Activated CD4-positive, alpha-beta T cell treated with anti-CD3 and anti-CD28 coated beads, Interleukin-2, amount 50 U/mL, for 48 hours (primary cell): ENCODE measurements around the gene KLHL25.

Experiments
- DNase-seq, 2 experiments: peaks; one replicate each; pipeline ENCODE4 v3.0.0-alpha.2; 2020

Gene KLHL25

GRCh38 chr15:85744579-85744978, 50.1 kb downstream of the KLHL25 start:
- DNase-seq: no peak

GRCh38 chr15:85743392-85744055, 51.2 kb downstream of the KLHL25 start:
- no peak for DNase-seq

GRCh38 chr15:85742186-85742821, 52.4 kb downstream of the KLHL25 start:
- DNase-seq: no peak

GRCh38 chr15:85741662-85742061, 53.1 kb downstream of the KLHL25 start:
- DNase-seq: no peak

- no peak for DNase-seq
Measured at GRCh38 chr15:85741021-85741421, 53.7 kb downstream of the KLHL25 start.

- DNase-seq: no peak
Measured at GRCh38 chr15:85737061-85737460, 57.7 kb downstream of the KLHL25 start.

- no peak for DNase-seq
Measured at GRCh38 chr15:85733416-85733815, 61.3 kb downstream of the KLHL25 start.

GRCh38 chr15:85730001-85730820, 64.5 kb downstream of the KLHL25 start:
- DNase-seq: peak in 1 of 2 experiments; percentile 42

- DNase-seq: no peak
Measured at GRCh38 chr15:85727068-85727467, 67.7 kb downstream of the KLHL25 start.

- DNase-seq: no peak
Measured at GRCh38 chr15:85726454-85726853, 68.3 kb downstream of the KLHL25 start.

- DNase-seq: no peak
Measured at GRCh38 chr15:85725564-85725963, 69.2 kb downstream of the KLHL25 start.

- no peak for DNase-seq
Measured at GRCh38 chr15:85725019-85725418, 69.7 kb downstream of the KLHL25 start.

- DNase-seq: peak in 1 of 2 experiments; percentile 25
Measured at GRCh38 chr15:85723960-85724945, 70.5 kb downstream of the KLHL25 start.

- DNase-seq: no peak
Measured at GRCh38 chr15:85722374-85723152, 72.2 kb downstream of the KLHL25 start.

- no peak for DNase-seq
Measured at GRCh38 chr15:85718981-85719380, 75.7 kb downstream of the KLHL25 start.

GRCh38 chr15:85718271-85718971, 76.3 kb downstream of the KLHL25 start:
- DNase-seq: no peak

- no peak for DNase-seq
Measured at GRCh38 chr15:85717212-85717611, 77.5 kb downstream of the KLHL25 start.

- no peak for DNase-seq
Measured at GRCh38 chr15:85716261-85716660, 78.5 kb downstream of the KLHL25 start.

GRCh38 chr15:85711580-85712192, 83.0 kb downstream of the KLHL25 start:
- DNase-seq: no peak

GRCh38 chr15:85710340-85710842, 84.3 kb downstream of the KLHL25 start:
- DNase-seq: peak in 1 of 2 experiments; percentile 53
